ENCODE measurements around the gene UBE2G2. TPM values are rescaled to one million over a fixed set of nuclear protein-coding genes. Genes with fewer than 3 reads are reported as not detected.

UBE2G2 gene
- polyA plus RNA-seq, 1 donor (not counting 4 experiments of a cell fraction or from before 2014, with no cell fraction given), result 106 TPM

GRCh38 chr21:44813727-44814126 lies 12.1 kb upstream of the UBE2G2 start:
- Histone ChIP-seq H3K4me1 (ENCODE audit: control insufficient read depth, extremely low read depth, insufficient read depth, low read length) (peaks cover 7% of the 10 kb centered on the region), H3K4me2 (ENCODE audit: control insufficient read depth, extremely low read depth, insufficient read depth, low read depth, low read length) (no peak overlapping the region), H4K20me1 (ENCODE audit: control insufficient read depth, extremely low read depth, insufficient read depth, low read length) (peaks cover 31% of the 10 kb centered on the region), H3K9me1 (ENCODE audit: control insufficient read depth, extremely low read depth, insufficient read depth, low read length) (no peaks in the 10 kb centered on the region), H2AFZ (ENCODE audit: control insufficient read depth, low read length) (no peak overlapping the region), H3K27ac (ENCODE audit: control insufficient read depth, insufficient read depth, low read length) (no peak overlapping the region), H3K79me2 (ENCODE audit: control insufficient read depth, insufficient read depth, low read length) (peaks cover 68% of the 10 kb centered on the region), H3K4me3 (ENCODE audit: control insufficient read depth in 2 of 3, extremely low read depth in 1 of 3, insufficient read depth in 2 of 3, low read depth in 1 of 3, low read length in 3 of 3) (no peak overlapping the region), H3K27me3 (ENCODE audit: control insufficient read depth, extremely low read depth, insufficient read depth, low read length) (no peaks in the 10 kb centered on the region), H3K36me3 (ENCODE audit: control insufficient read depth in 2 of 2, extremely low read depth in 1 of 2, insufficient read depth in 2 of 2, low read length in 2 of 2) (peaks cover 13 to 17% of the 10 kb centered on the region in 2 experiments), H3K9me3 (ENCODE audit: control insufficient read depth, low read depth, low read length) (no peaks in the 10 kb centered on the region), H3K9ac (ENCODE audit: control insufficient read depth, extremely low read depth, insufficient read depth, low read length) (no peak overlapping the region)
- dilution Hi-C loops (cut with MboI; ENCODE audit: extremely low pct_ligation_motif_present, low sequenced_read_pairs), result no loop called here
- DNase-seq (ENCODE audit: low read depth, low spot score) (no peak), FAIRE-seq (no peak)
- TF ChIP-seq EZH2 (IDR thresholded peaks at IDR 0.05; ENCODE audit: low read length), result no peak
- no peak for TF ChIP-seq CTCF (optimal IDR thresholded peaks at IDR 0.05 in 1 of 3, IDR thresholded peaks at IDR 0.05 in 1 of 3, conservative IDR thresholded peaks at IDR 0.05 in 1 of 3; ENCODE audit: extremely low read depth in 1 of 3, insufficient read depth in 2 of 3, low read length in 3 of 3)

- no peak overlapping the region for H3K4me3 ChIP-seq (ENCODE audit: control insufficient read depth in 2 of 3, extremely low read depth in 1 of 3, insufficient read depth in 2 of 3, low read depth in 1 of 3, low read length in 3 of 3)
- H3K9ac ChIP-seq (ENCODE audit: control insufficient read depth, extremely low read depth, insufficient read depth, low read length), result no peak overlapping the region
- H3K27ac ChIP-seq (ENCODE audit: control insufficient read depth, insufficient read depth, low read length), result no peak overlapping the region
- H3K9me3 ChIP-seq (ENCODE audit: control insufficient read depth, low read depth, low read length), result no peaks in the 10 kb centered on the region
- no peaks in the 10 kb centered on the region for H3K27me3 ChIP-seq (ENCODE audit: control insufficient read depth, extremely low read depth, insufficient read depth, low read length)
- peaks cover 13 to 17% of the 10 kb centered on the region in 2 experiments for H3K36me3 ChIP-seq (ENCODE audit: control insufficient read depth in 2 of 2, extremely low read depth in 1 of 2, insufficient read depth in 2 of 2, low read length in 2 of 2)
- no peaks in the 10 kb centered on the region for H3K9me1 ChIP-seq (ENCODE audit: control insufficient read depth, extremely low read depth, insufficient read depth, low read length)
- FAIRE-seq (no peak), DNase-seq (ENCODE audit: low read depth, low spot score) (no peak)
- no peak overlapping the region for H2AFZ ChIP-seq (ENCODE audit: control insufficient read depth, low read length)
- H3K4me1 ChIP-seq (ENCODE audit: control insufficient read depth, extremely low read depth, insufficient read depth, low read length), result peaks cover 7% of the 10 kb centered on the region
- H4K20me1 ChIP-seq (ENCODE audit: control insufficient read depth, extremely low read depth, insufficient read depth, low read length), result peaks cover 31% of the 10 kb centered on the region
- peaks cover 68% of the 10 kb centered on the region for H3K79me2 ChIP-seq (ENCODE audit: control insufficient read depth, insufficient read depth, low read length)
- TF ChIP-seq EZH2 (IDR thresholded peaks at IDR 0.05; ENCODE audit: low read length) (no peak), CTCF (optimal IDR thresholded peaks at IDR 0.05 in 1 of 3, IDR thresholded peaks at IDR 0.05 in 1 of 3, conservative IDR thresholded peaks at IDR 0.05 in 1 of 3; ENCODE audit: extremely low read depth in 1 of 3, insufficient read depth in 2 of 3, low read length in 3 of 3) (no peak)
- dilution Hi-C loops (cut with MboI; ENCODE audit: extremely low pct_ligation_motif_present, low sequenced_read_pairs), result no loop called here
- no peak overlapping the region for H3K4me2 ChIP-seq (ENCODE audit: control insufficient read depth, extremely low read depth, insufficient read depth, low read depth, low read length)
Measured at GRCh38 chr21:44813149-44813548, 11.5 kb upstream of the UBE2G2 start.
